ENCODE measurements around the gene BCL11A.

DNA sequence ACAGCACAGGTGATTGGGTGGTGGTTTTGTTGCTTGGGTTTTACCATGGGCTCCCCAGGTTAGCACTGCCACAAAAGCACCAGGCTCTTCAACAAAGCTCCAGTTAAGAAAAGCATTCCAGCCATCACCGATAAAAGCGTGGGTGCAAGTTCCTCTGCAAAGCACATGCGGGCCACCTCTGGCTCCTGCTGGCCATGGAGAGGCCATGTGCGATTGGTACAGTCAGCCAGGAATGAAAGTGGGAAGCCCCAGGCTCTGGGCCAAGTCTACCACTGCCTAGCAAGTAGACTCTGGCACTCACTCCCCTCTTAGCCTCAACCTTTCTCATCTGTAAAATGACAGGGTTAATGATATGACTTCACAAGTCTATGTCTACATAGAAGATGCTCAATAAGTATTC lies 36.0 kb downstream of the BCL11A start:
- TF ChIP-seq POLR2A (IDR thresholded peaks at IDR 0.05), result no peak
- no peak for TF ChIP-seq CTCF (IDR thresholded peaks at IDR 0.05)

Measured in esophagus squamous epithelium (tissue), 4 donors.